ENCODE measurements around the gene MAP6. TPM values are rescaled to one million over a fixed set of nuclear protein-coding genes. Genes with fewer than 3 reads are reported as not detected.

Gene MAP6
- total and polyA plus RNA-seq, 2 experiments from 2014 or later, result 0.31 to 1.2 TPM

GRCh38 chr11:75677275-75677674 lies 8.4 kb upstream of the MAP6 start:
- Histone ChIP-seq H3F3A (replicated peaks; ENCODE audit: low read depth) (no peaks in the 10 kb centered on the region), H4K20me1 (replicated peaks; ENCODE audit: insufficient read depth) (no peaks in the 10 kb centered on the region; the same call in 1 of the 2 replicates), H3K79me2 (replicated peaks; ENCODE audit: insufficient read depth) (no peaks in the 10 kb centered on the region), H3K27me3 (ENCODE audit: insufficient read depth) (peaks cover 8% of the 10 kb centered on the region), H3K4me3 (no peak overlapping the region), H3K4me1 (ENCODE audit: insufficient read depth) (no peaks in the 10 kb centered on the region), H3K27ac (ENCODE audit: low read depth) (no peak overlapping the region), H2AFZ (no peak overlapping the region), H3K36me3 (ENCODE audit: insufficient read depth) (no peaks in the 10 kb centered on the region), H3K9me2 (ENCODE audit: insufficient read depth) (no peaks in the 10 kb centered on the region), H3K4me2 (no peak overlapping the region)
- no peaks in the 10 kb centered on the region for H3K4me1 Mint-ChIP-seq
- no peak for ATAC-seq
- no peaks in the 10 kb centered on the region for H3K36me3 Mint-ChIP-seq (ENCODE audit: low read depth)
- no peak overlapping the region for H3K4me3 Mint-ChIP-seq
- TF ChIP-seq REST (IDR thresholded peaks at IDR 0.05; ENCODE audit: unreplicated experiment) (no peak), POLR2AphosphoS5 (IDR thresholded peaks at IDR 0.05; ENCODE audit: low read depth) (no peak), NANOG (IDR thresholded peaks at IDR 0.05; ENCODE audit: borderline replicate concordance) (no peak), ZNF114 (CRISPR knock-in tag; IDR thresholded peaks at IDR 0.05) (no peak), ETS1 (IDR thresholded peaks at IDR 0.05) (no peak), ZNF462 (CRISPR knock-in tag; IDR thresholded peaks at IDR 0.05) (no peak), ZNF331 (CRISPR knock-in tag; IDR thresholded peaks at IDR 0.05; ENCODE audit: low read depth) (no peak), STAT1 (IDR thresholded peaks at IDR 0.05; ENCODE audit: unreplicated experiment) (no peak), EZH2phosphoT487 (IDR thresholded peaks at IDR 0.05; ENCODE audit: unreplicated experiment) (no peak), JUNB (IDR thresholded peaks at IDR 0.05; ENCODE audit: unreplicated experiment) (no peak), CTCF (conservative IDR thresholded peaks at IDR 0.05; ENCODE audit: low read depth in 2 of 2) (no peak), EZH2 (IDR thresholded peaks at IDR 0.05; ENCODE audit: low read depth, unreplicated experiment) (no peak), CREB1 (CRISPR knock-in tag; IDR thresholded peaks at IDR 0.05; ENCODE audit: low read depth) (no peak)
- H3K27me3 Mint-ChIP-seq (ENCODE audit: insufficient read depth, low read depth, poor library complexity), result peaks cover 3% of the 10 kb centered on the region
- peaks cover 8% of the 10 kb centered on the region; the same call in 2 of the 3 replicates for H3K9me3 Mint-ChIP-seq
- no peak overlapping the region for H3K27ac Mint-ChIP-seq
- no peak for DNase-seq (ENCODE audit: low spot score)
